ENCODE results near the gene ABCA1.
"Not testable (repeated sequence)": the region's sequence is repeated elsewhere in the genome, so short reads cannot be mapped to it uniquely, and the experiment has no call there.

DNA sequence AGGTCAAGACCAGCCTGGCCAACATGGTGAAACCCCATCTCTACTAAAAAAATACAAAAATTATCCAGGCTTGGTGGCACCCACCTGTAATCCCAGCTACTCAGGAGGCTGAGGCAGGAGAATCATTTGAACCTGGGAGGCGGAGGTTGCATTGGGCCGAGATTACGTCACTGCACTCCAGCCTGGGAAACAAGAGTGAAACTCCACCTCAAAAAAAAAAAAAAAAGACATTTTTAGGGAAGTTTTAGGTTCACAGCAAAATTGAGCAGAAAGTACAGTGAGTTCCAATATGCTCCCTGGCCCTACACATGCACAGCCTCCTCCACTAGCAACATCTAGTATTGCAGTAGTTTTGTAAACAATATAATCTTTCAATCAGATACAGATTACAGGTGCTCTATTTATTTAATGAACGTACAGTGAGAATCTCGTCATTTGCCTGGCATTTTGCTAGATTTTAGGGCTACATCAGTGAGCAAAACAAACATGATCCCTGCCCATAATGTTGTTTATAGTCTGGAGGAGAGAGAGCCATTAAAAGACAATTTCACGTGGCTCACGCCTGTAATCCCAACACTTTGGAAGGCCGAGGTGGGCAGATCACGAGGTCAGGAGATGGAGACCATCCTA is 48.1 kb upstream of the ABCA1 start:
- TF ChIP-seq CTCF (IDR thresholded peaks at IDR 0.05; ENCODE audit: low read depth, low read length); EZH2phosphoT487 (IDR thresholded peaks at IDR 0.05; ENCODE audit: low read depth): not testable (repeated sequence)

All from OCI-LY3 (cell line).